ENCODE measurements around the gene PGPEP1.
"Not testable (repeated sequence)": the region's sequence is repeated elsewhere in the genome, so short reads cannot be mapped to it uniquely, and the experiment has no call there.

The PGPEP1 gene

DNA sequence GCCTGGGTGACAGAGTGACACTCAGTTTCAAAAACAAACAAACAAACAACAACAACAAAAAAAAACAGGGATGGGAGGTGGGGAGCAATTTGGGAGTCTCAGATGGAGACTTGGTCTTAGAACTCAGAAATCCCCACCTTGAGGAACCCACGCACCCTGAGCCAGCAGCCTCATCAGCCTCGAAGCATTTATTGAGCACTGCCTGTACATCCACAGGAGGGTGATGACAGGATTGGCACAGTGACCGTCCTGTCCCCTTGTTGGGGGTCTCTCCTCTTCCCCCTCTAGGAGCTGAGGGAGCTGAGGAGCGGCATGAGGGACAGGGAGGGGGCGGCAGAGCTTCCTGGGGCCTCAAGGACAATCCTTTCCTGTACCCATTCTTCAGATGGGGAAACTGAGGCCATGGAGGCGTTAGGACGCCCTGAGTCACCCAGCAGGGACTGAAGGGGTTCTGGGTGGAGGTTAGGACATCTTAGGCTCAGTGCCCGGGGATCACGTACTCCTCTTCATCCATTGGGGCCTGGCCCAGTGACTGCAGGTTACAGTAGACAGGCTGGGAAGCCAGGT, 51.2 kb downstream of the PGPEP1 start:
- no peak for DNase-seq (ENCODE audit: low spot score)

GRCh38 chr19:18392417-18392816, 52.0 kb downstream of the PGPEP1 start:
- no peak for DNase-seq (ENCODE audit: low spot score)

- DNase-seq (ENCODE audit: low spot score) = no peak
These were observed 52.5 kb downstream of the PGPEP1 start for GRCh38 chr19:18392926-18393325.

GRCh38 chr19:18393836-18394235, 53.4 kb downstream of the PGPEP1 start:
- no peak for DNase-seq (ENCODE audit: low spot score)

- no peak for DNase-seq (ENCODE audit: low spot score)
These were observed 56.3 kb downstream of the PGPEP1 start for GRCh38 chr19:18396471-18397241.

- DNase-seq (ENCODE audit: low spot score) = no peak
These were observed 57.1 kb downstream of the PGPEP1 start, which contains the start of gene LRRC25 for GRCh38 chr19:18397242-18398202. TSS of gene LRRC25 (minus strand) at chr19:18397622. CDS start at chr19:18396963, 659 bp downstream.

- peak; percentile 70 for DNase-seq (ENCODE audit: low spot score)
These were observed 58.6 kb downstream of the PGPEP1 start for GRCh38 chr19:18399008-18399407.

DNA sequence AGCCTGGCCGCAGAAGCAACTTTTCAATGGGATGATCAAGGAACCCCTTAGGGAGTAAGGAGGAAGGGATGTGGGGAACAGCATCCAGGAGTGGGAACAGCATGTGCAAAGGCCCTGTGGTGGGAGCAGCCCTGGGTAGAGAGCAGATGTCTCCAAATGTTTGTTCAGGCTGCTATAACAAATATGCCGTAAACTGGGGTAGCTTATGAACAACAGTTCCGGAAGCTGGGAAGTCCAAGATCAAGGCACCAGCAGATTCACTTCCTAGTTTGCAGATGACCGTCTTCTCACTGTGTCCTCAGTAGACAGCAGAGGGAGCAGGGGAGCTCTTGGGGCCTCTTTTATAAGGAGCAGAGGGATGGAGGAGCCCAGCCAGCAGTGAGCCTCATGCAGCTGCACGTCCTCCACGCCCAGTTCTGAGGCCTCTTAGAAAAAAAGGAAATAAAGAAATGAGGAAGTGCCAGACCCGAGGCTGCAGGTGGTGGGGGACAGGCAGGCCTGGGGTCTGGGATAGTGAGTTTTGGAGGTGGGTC, 61.2 kb downstream of the PGPEP1 start:
- DNase-seq (ENCODE audit: low spot score) = peak; percentile 61

DNA sequence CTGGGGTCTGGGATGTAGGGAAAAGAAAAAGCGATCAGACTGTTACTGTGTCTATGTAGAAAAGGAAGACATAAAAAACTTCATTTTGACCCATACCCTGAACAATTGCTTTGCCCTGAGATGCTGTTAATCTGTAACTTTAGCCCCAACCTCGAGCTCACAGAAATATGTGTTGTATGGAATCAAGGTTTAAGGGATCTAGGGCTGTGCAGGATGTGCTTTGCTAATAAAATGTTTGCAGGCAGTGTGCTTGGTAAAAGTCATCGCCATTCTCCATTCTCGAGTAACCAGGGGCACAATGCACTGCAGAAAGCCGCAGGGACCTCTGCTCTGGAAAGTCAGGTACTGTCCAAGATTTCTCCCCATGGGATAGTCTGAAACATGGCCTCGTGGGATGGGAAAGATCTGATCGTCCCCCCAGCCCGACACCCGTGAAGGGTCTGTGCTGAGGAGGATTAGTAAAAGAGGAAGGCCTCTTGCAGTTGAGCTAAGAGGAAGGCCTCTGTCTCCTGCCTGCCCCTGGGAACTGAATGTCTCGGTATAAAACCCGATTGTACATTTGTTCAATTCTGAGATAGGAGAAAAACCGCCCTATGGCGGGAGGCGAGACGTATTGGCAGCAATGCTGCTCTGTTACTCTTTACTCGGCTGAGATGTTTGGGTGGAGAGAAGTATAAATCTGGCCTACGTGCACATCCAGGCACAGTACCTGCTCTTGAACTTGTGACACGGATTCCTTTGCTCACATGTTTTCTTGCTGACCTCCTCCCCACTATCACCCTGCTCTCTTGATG, 62.3 kb downstream of the PGPEP1 start:
- not testable (repeated sequence) for DNase-seq (ENCODE audit: low spot score)

DNA sequence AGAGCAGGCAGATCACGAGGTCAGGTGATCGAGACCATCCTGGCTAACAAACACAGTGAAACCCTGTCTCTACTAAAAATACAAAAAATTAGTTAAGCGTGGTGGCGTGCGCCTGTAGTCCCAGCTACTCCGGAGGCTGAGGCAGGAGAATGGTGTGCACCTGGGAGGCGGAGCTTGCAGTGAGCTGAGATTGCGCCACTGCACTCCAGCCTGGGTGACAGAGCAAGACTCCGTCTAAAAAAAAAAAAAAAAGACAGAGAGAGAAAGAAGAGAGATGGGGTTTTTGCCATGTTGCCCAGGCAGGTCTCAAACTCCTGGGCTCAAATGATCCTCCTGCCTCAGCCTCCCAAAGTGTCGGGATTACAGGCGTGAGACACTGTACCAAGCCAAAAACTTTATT, 65.4 kb downstream of the PGPEP1 start:
- not testable (repeated sequence) for DNase-seq (ENCODE audit: low spot score)

- no peak for DNase-seq (ENCODE audit: low spot score)
These were observed 66.4 kb downstream of the PGPEP1 start for GRCh38 chr19:18406749-18407148.

GRCh38 chr19:18408053-18408476, 67.7 kb downstream of the PGPEP1 start:
- no peak for DNase-seq (ENCODE audit: low spot score)

DNA sequence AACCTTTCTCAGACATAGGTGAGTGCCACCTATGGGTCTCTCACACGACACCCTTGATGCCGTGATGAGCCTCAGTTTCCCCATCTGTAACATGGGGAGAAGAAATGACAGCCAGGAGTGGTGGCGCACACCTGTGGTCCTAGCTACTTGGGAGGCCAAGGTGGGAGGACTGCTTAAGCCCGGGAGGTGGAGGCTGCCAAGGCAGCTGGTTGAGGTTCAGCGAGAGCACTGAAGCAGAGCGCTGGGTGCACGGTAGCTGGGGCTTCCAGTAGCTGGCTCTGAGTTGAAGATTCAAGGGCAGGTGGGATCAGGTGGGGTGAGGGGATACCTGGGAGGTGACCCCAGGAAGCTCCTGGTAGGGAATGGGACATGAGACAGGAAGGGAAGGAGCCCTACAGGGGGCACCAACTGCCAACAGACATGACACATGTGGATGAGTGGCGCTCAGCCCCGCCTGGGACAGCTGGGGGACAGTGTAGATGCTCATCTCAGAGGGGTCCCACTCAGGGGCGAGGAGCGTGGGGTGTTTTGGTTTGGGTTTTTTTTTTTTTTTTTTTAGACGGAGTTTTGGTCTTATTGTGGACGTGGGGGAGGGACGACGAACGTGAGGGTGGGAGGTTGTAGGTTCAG, 72.3 kb downstream of the PGPEP1 start:
- DNase-seq (ENCODE audit: low spot score) = no peak

DNA sequence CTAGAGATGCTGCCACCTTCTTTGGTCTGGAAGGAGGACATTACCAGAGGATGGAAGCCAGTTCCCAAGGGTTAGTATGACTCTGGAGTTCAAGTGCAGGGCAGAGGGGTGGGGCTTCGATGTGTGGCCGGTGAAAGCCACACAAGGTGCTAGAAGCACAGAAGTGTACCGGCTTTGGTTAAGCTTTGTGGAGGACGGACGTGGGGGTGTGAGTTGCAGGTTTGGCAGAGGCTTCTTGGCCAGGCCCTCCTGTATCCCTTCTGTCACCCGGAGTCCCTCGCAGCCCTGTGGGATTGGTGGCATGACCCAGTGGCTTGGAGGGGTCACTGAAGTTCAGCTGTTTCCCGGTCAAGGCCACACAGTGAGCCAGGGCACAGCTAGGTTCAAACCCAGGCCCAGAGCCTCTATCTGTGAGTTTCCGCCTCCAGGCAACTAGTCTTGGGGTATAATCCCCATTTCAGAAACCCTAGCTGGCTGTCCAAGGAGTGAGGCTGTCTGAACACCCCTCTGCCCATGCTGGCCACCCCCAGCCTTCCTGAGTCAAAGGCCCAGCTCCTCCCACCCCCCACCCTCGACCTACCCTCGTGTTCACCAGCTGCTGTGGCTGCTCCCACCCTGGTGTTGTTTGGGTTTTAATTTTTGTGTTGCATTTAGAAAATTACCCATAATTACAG, 74.2 kb downstream of the PGPEP1 start:
- DNase-seq (ENCODE audit: low spot score) = peak; percentile 41

DNA sequence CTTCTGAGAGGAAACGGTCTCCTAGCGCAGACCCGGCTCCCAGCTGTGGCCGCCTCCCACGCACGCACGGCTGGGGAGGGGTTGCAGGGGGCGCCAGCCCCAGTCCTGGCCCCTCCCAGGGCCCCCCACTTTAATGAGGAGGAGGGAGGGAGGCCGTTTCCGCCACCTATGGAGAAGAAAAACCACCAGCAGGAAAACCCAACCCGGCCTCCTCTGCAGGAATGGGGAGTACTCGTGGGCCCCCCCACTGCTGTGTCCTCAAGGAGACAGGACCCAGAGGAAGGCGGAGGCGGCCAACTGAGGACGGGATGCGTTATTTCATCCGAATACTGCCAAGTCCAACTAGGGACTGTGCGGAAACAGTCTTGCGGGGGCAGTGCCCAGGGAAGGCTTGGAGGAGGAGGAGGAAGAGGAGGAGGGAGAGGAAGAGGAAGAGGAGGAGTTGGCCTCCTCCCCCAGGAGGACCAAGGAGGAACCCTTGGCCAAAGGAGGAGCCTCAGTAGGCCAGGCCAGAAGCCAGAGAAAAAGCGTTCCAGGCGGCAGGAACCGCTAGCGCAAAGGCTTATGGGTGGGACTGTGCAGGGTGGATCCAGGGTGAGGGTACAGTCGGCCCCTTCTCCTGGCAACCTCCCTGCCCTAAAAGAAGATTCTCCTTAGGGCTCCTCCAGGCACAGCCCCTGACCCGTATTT, 74.9 kb downstream of the PGPEP1 start:
- peak; percentile 59 for DNase-seq (ENCODE audit: low spot score)

GRCh38 chr19:18416778-18417249, 76.4 kb downstream of the PGPEP1 start:
- peak; percentile 93 for DNase-seq (ENCODE audit: low spot score)

DNA sequence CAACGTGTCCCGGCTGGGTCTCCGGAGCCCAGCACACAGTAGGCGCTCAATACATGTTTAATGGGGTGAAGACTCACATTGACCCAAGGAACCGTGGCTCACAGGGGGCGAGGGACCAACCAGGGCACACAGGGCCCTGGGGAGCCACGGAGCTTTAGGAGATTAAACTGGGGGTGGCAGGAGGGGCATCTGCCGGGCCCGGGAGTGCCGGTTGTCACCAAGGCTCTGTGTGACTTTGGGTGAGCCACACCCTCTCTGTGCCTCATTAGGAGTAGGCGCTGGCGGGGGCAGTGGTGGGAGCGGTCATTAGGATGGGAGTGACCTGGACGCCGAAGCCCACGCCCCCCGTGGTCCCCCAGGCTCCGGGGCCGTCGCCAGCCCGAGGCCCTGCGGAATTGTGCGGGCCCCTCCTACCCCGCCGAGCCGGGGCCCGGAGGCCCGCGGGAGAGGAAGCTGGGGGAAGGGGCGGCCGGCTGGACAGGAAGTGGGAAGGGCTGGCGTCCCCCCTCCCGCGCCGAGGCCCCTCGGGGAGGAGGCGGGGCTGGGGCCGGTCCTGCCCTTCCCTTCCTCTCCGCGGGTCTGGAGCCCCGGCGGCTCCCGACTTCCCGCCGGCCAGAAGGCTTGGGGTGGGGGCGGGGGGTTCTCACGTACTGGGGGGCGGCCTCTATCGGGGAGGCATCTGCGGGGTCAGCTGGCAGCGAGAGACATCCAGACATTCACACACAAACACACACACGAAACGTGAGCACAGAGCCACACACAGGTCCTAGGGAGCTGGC, 77.0 kb downstream of the PGPEP1 start:
- peak; percentile 86 for DNase-seq (ENCODE audit: low spot score)

- no peak for DNase-seq (ENCODE audit: low spot score)
These were observed 77.7 kb downstream of the PGPEP1 start for GRCh38 chr19:18418029-18418482.

All from hepatic stellate cell (primary cell).